ENCODE measurements around the gene AIG1. TPM values are rescaled to one million over a fixed set of nuclear protein-coding genes. Genes with fewer than 3 reads are reported as not detected.

AIG1 gene
- total and polyA plus RNA-seq, 2 of the 4 experiments (the other 2 are of a cell fraction): 21.3 to 27.1 TPM

- no TSS peak for BruUV-seq (replicated peaks)
- no peak overlapping the region for H3K56ac ChIP-seq (ENCODE audit: extremely low read depth, insufficient read depth, low read length)
Measured at GRCh38 chr6:143357561-143358255, 297.0 kb downstream of the AIG1 start.

More at GRCh38 chr6:143357561-143358255, 297.0 kb downstream of the AIG1 start:
- Histone ChIP-seq H2BK15ac (ENCODE audit: low read depth, low read length) (no peak overlapping the region), H2BK120ac (ENCODE audit: low read depth, low read length) (no peak overlapping the region), H4K5ac (ENCODE audit: low read depth, low read length) (no peak overlapping the region), H2AK5ac (ENCODE audit: low read depth, low read length) (no peak overlapping the region), H3K23ac (ENCODE audit: low read depth, low read length) (no peak overlapping the region; the same call in 1 of the 2 replicates), H3K14ac (replicated peaks; ENCODE audit: low read depth, low read length) (no peak overlapping the region), H2BK20ac (ENCODE audit: low read depth, low read length) (no peak overlapping the region), H3K9me1 (ENCODE audit: insufficient read depth, low read length) (no peaks in the 10 kb centered on the region), H3K4ac (ENCODE audit: low read depth, low read length) (no peak overlapping the region), H2AK9ac (replicated peaks; ENCODE audit: low read depth, low read length, poor library complexity) (no peak overlapping the region), H2BK5ac (ENCODE audit: low read depth, low read length, poor library complexity, severe bottlenecking) (no peak overlapping the region), H4K8ac (ENCODE audit: low read depth in 2 of 2, low read length in 2 of 2) (no peak overlapping the region), H2AFZ (replicated peaks; ENCODE audit: low read length, poor library complexity) (no peak overlapping the region), H3K27me3 (ENCODE audit: control insufficient read depth, insufficient read depth, low read length) (no peaks in the 10 kb centered on the region), H3K9me3 (ENCODE audit: control insufficient read depth, insufficient read depth, low read length) (no peaks in the 10 kb centered on the region), H3K4me3 (ENCODE audit: insufficient read depth, low read depth, low read length) (no peak overlapping the region), H3K36me3 (ENCODE audit: control insufficient read depth, insufficient read depth, low read length) (no peaks in the 10 kb centered on the region), H4K91ac (ENCODE audit: insufficient read depth, low read depth, low read length) (no peak overlapping the region), H3K27ac (ENCODE audit: insufficient read depth, low read length) (no peak overlapping the region), H4K20me1 (ENCODE audit: insufficient read depth, low read length) (no peaks in the 10 kb centered on the region), H3K4me1 (ENCODE audit: control insufficient read depth, insufficient read depth, low read length) (no peaks in the 10 kb centered on the region), H3K79me1 (ENCODE audit: low read depth in 1 of 2, low read length in 2 of 2) (no peaks in the 10 kb centered on the region), H3K18ac (ENCODE audit: low read depth, low read length) (no peak overlapping the region), H3K9ac (ENCODE audit: low read depth, low read length) (no peak overlapping the region), H3K4me2 (ENCODE audit: low read depth, low read length) (no peak overlapping the region)
- WGBS, 2 experiments (ENCODE audit: extremely low coverage in 2 of 2, insufficient read length in 1 of 2): no CpG with 5 or more reads among the region's 1 CpG
- in situ Hi-C loops (cut with MboI; ENCODE audit: low sequenced_read_pairs) (no loop called here), intact Hi-C loops (cut with micrococcal nuclease) (no loop called here), dilution Hi-C loops (cut with HindIII; ENCODE audit: low sequenced_read_pairs, unreplicated experiment) (no loop called here)
- TF ChIP-seq CHD1 (IDR thresholded peaks at IDR 0.05; ENCODE audit: low read depth, low read length) (no peak), CEBPB (IDR thresholded peaks at IDR 0.05; ENCODE audit: low read depth, low read length) (no peak), SMC3 (IDR thresholded peaks at IDR 0.05; ENCODE audit: low read depth, low read length) (no peak), MAZ (IDR thresholded peaks at IDR 0.05; ENCODE audit: borderline replicate concordance, low read depth, low read length) (no peak), BHLHE40 (IDR thresholded peaks at IDR 0.05; ENCODE audit: low read depth, low read length) (no peak), RFX5 (IDR thresholded peaks at IDR 0.05; ENCODE audit: low read depth, low read length) (no peak), USF2 (IDR thresholded peaks at IDR 0.05; ENCODE audit: low read depth, low read length) (no peak), RCOR1 (IDR thresholded peaks at IDR 0.05; ENCODE audit: insufficient replicate concordance, low read length) (no peak), NFE2L2 (IDR thresholded peaks at IDR 0.05; ENCODE audit: low read depth, low read length) (no peak), CTCF (conservative IDR thresholded peaks at IDR 0.05; ENCODE audit: low read depth, low read length) (no peak), FOS (IDR thresholded peaks at IDR 0.05; ENCODE audit: low read depth, low read length) (no peak), POLR2A (IDR thresholded peaks at IDR 0.05; ENCODE audit: low read depth, low read length) (no peak), MAFK (IDR thresholded peaks at IDR 0.05; ENCODE audit: low read depth, low read length) (no peak), RAD21 (IDR thresholded peaks at IDR 0.05; ENCODE audit: low read length) (no peak), ELK1 (IDR thresholded peaks at IDR 0.05; ENCODE audit: borderline replicate concordance, low read depth, low read length) (no peak), MXI1 (IDR thresholded peaks at IDR 0.05; ENCODE audit: borderline replicate concordance, low read depth, low read length) (no peak)
- CTCF ChIA-PET: no interaction called here
- DNase-seq (no peak), ATAC-seq (ENCODE audit: low read depth) (no peak)
- POLR2A ChIA-PET (ENCODE audit: unreplicated experiment): no interaction called here
